GM12872 (cell line): Measurements from ENCODE around the gene SLC38A1.

Experiments
- CTCF ChIP-seq: IDR thresholded peaks from 3 replicates; pipeline ENCODE4 v1.5.1; 2011; ENCODE audit warnings: low read depth, mild to moderate bottlenecking, low read length, moderate library complexity; ENCODE audit not compliant: insufficient read depth

Gene SLC38A1

GRCh38 chr12:46237371-46238045 is 31.3 kb downstream of the SLC38A1 start:
- no peak for TF ChIP-seq CTCF

- no peak for TF ChIP-seq CTCF
Measured at GRCh38 chr12:46234000-46234399, 34.8 kb downstream of the SLC38A1 start.

- no peak for TF ChIP-seq CTCF
Measured at GRCh38 chr12:46233423-46233822, 35.4 kb downstream of the SLC38A1 start.

- TF ChIP-seq CTCF = no peak
Measured at GRCh38 chr12:46230983-46231382, 37.9 kb downstream of the SLC38A1 start.

GRCh38 chr12:46230306-46230705 is 38.5 kb downstream of the SLC38A1 start:
- no peak for TF ChIP-seq CTCF

- TF ChIP-seq CTCF = no peak
Measured at GRCh38 chr12:46227616-46228015, 41.2 kb downstream of the SLC38A1 start.

GRCh38 chr12:46224386-46224785 is 44.5 kb downstream of the SLC38A1 start:
- no peak for TF ChIP-seq CTCF
